Upper lobe of left lung (tissue), 6 donors: ENCODE measurements around the gene RAMP3. TPM values are rescaled to one million over a fixed set of nuclear protein-coding genes. Genes with fewer than 3 reads are reported as not detected.
"Not testable (repeated sequence)": the region's sequence is repeated elsewhere in the genome, so short reads cannot be mapped to it uniquely, and the experiment has no call there.

Experiments
- ATAC-seq, 2 donors: fragments of 200-7000 bp; cut with Tn5 transposase; one replicate each; pipeline ENCODE4 v1.9.1; 2022; ENCODE audit warnings: mild to moderate bottlenecking in 2 of 2, moderate library complexity in 2 of 2; ENCODE audit not compliant: low FRiP score in 2 of 2
- DNase-seq, 2 donors: peaks; one replicate each; pipeline ENCODE4 v3.0.0-alpha.2; 2019 to 2020
- H3K27ac ChIP-seq, 4 donors: fragments of 200-600 bp; sonication (generic); one replicate each; pipeline ENCODE4 v1.5.1; 2016 to 2019
- H3K27me3 ChIP-seq, 4 donors: fragments of 200-600 bp; sonication (generic); one replicate each; pipeline ENCODE4 v1.5.1; 2017 to 2019
- H3K36me3 ChIP-seq, 4 donors: fragments of 200-600 bp; sonication (generic); one replicate each; pipeline ENCODE4 v1.5.1; 2016 to 2019
- H3K4me1 ChIP-seq, 4 donors: fragments of 200-600 bp; sonication (generic); one replicate each; pipeline ENCODE4 v1.5.1; 2018 to 2019
- H3K4me3 ChIP-seq, 4 donors: fragments of 200-600 bp; sonication (generic); one replicate each; pipeline ENCODE4 v1.5.1; 2017 to 2019; ENCODE audit warnings: mild to moderate bottlenecking in 2 of 4, moderate library complexity in 1 of 4
- H3K9me3 ChIP-seq, 4 donors: fragments of 200-600 bp; sonication (generic); one replicate each; pipeline ENCODE4 v1.5.1; 2018 to 2019
- EP300 ChIP-seq, 4 donors: sonication (generic); formaldehyde crosslinking; IDR thresholded peaks; one replicate each; pipeline ENCODE4 v1.5.1; 2017; ENCODE audit warnings: antibody characterized with exemption in 4 of 4, control low read depth in 2 of 4
- POLR2A ChIP-seq, 4 donors: fragments of 450-650 bp; IDR thresholded peaks; one replicate each; pipeline ENCODE4 v1.5.1; 2016 to 2017; ENCODE audit warnings: antibody characterized with exemption in 4 of 4, mild to moderate bottlenecking in 2 of 4
- POLR2AphosphoS5 ChIP-seq, 2 donors: sonication (generic); formaldehyde crosslinking; IDR thresholded peaks; one replicate each; pipeline ENCODE4 v1.5.1; 2017; ENCODE audit warnings: antibody characterized with exemption in 2 of 2
- WGBS, 2 donors: methylation state at CpG; one replicate each; pipeline ENCODE4 v1.1.5; 2017 to 2018; 5-methylcytosine and 5-hydroxymethylcytosine counted together
- total RNA-seq, 6 donors: library from RNA; depleted of rRNA in 4 of 6; stranded (reverse); fragments of >200 nt in 4 of 6; gene quantifications; one replicate each; pipeline versions ENCODE4 v1.1.0 to v1.2.1, GENCODE V29; 2016 to 2021
- TF ChIP-seq, protein P1 (sequence below), 6 experiments: fragments of 450-650 bp in 4 of 6; fragments of 200-600 bp in 2 of 6; sonication (generic) in 2 of 6; IDR thresholded peaks; one replicate each; pipeline ENCODE4 v1.5.1; 2016 to 2019; ENCODE audit warnings: antibody characterized with exemption in 6 of 6
- donor health status: DM: no; HTN: no; CAD: no; lungs with moderate emphysema.
- donor health status: DM: no; HTN: yes; CAD: no; lungs with severe emphysema.

Gene RAMP3
- total RNA-seq, 6 donors from 2014 or later = 33.5 to 306 (median 88.1) TPM

DNA sequence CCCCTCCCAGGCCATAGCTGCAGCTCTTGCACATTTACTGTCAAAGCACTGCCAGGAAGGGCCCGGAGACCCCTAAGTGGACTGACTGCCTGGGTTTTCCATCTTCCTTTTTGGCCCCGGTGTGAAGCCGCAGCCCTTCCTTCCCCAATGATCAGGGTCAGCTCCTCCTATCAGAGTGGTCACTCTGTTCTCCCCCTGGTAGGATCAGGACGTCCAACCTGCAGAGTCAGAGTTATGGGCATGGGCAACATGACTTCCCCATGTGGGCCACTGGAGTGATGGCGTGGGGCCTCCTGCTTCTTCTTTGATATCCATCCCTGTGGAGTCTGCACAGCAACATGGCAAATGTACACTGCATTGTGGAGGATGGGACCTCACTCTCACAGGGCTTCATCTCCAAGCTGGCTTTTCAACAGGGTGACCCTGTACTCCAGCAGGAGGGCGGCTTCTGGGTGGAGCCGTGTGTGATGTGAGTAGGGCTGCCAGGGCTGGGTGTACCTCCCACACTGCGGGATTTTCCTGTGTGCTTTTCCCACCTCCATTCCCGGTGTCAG, 6.4 kb upstream of the RAMP3 start:
- no peaks in the 10 kb centered on the region for H3K9me3 ChIP-seq
- H3K4me3 ChIP-seq = no peak overlapping the region
- WGBS, 2 donors = 71 to 78% methylated on average over 8 to 9 of the region's 9 CpGs
- no peak for TF ChIP-seq EP300 (IDR thresholded peaks at IDR 0.05)
- TF ChIP-seq, protein P1, sequence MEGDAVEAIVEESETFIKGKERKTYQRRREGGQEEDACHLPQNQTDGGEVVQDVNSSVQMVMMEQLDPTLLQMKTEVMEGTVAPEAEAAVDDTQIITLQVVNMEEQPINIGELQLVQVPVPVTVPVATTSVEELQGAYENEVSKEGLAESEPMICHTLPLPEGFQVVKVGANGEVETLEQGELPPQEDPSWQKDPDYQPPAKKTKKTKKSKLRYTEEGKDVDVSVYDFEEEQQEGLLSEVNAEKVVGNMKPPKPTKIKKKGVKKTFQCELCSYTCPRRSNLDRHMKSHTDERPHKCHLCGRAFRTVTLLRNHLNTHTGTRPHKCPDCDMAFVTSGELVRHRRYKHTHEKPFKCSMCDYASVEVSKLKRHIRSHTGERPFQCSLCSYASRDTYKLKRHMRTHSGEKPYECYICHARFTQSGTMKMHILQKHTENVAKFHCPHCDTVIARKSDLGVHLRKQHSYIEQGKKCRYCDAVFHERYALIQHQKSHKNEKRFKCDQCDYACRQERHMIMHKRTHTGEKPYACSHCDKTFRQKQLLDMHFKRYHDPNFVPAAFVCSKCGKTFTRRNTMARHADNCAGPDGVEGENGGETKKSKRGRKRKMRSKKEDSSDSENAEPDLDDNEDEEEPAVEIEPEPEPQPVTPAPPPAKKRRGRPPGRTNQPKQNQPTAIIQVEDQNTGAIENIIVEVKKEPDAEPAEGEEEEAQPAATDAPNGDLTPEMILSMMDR (IDR thresholded peaks at IDR 0.05) = no peak
- TF ChIP-seq POLR2AphosphoS5 (IDR thresholded peaks at IDR 0.05) = no peak
- TF ChIP-seq POLR2A (IDR thresholded peaks at IDR 0.05) = no peak
- H3K27ac ChIP-seq = no peak overlapping the region
- H3K27me3 ChIP-seq = no peaks in the 10 kb centered on the region
- no peaks in the 10 kb centered on the region for H3K36me3 ChIP-seq
- H3K4me1 ChIP-seq = peaks cover 0 to 4% (median 2%) of the 10 kb centered on the region in 4 donors
- ATAC-seq (no peak), DNase-seq (no peak)

- DNase-seq = no peak
- Histone ChIP-seq H3K27ac (no peak overlapping the region), H3K36me3 (no peaks in the 10 kb centered on the region), H3K4me1 (peaks cover 0 to 4% (median 2%) of the 10 kb centered on the region in 4 donors), H3K27me3 (no peaks in the 10 kb centered on the region), H3K4me3 (no peak overlapping the region), H3K9me3 (no peaks in the 10 kb centered on the region)
- WGBS, 2 donors = 66 to 96% methylated on average over 3 of the region's 3 CpGs
- ATAC-seq = no peak
- no peak for TF ChIP-seq EP300 (IDR thresholded peaks at IDR 0.05)
- TF ChIP-seq POLR2AphosphoS5 (IDR thresholded peaks at IDR 0.05) = no peak
- TF ChIP-seq, protein P1 (IDR thresholded peaks at IDR 0.05) = no peak
- TF ChIP-seq POLR2A (IDR thresholded peaks at IDR 0.05) = no peak
These were observed 5.6 kb upstream of the RAMP3 start for GRCh38 chr7:45151967-45152366.

GRCh38 chr7:45153233-45153632, 4.4 kb upstream of the RAMP3 start:
- TF ChIP-seq EP300 (IDR thresholded peaks at IDR 0.05) = no peak
- TF ChIP-seq POLR2AphosphoS5 (IDR thresholded peaks at IDR 0.05) = no peak
- TF ChIP-seq POLR2A (IDR thresholded peaks at IDR 0.05) = no peak
- TF ChIP-seq, protein P1 (IDR thresholded peaks at IDR 0.05) = no peak
- Histone ChIP-seq H3K9me3 (no peaks in the 10 kb centered on the region), H3K27ac (no peak overlapping the region), H3K4me3 (no peak overlapping the region), H3K27me3 (peaks cover 0 to 8% (median 3%) of the 10 kb centered on the region in 4 donors), H3K36me3 (no peaks in the 10 kb centered on the region), H3K4me1 (peaks cover 0 to 13% (median 7%) of the 10 kb centered on the region in 4 donors)
- WGBS, 2 donors = 46 to 57% methylated on average over 2 to 3 of the region's 3 CpGs
- ATAC-seq = no peak
- DNase-seq = no peak

- H3K36me3 ChIP-seq, ATAC-seq, DNase-seq, H3K27ac ChIP-seq, H3K4me3 ChIP-seq, H3K27me3 ChIP-seq, H3K9me3 ChIP-seq: not testable (repeated sequence)
- peaks cover 0 to 13% (median 7%) of the 10 kb centered on the region in 4 donors for H3K4me1 ChIP-seq
- WGBS, 2 donors = 82 to 94% methylated on average over 8 of the region's 8 CpGs
These were observed 3.7 kb upstream of the RAMP3 start for GRCh38 chr7:45153861-45154260.

DNA sequence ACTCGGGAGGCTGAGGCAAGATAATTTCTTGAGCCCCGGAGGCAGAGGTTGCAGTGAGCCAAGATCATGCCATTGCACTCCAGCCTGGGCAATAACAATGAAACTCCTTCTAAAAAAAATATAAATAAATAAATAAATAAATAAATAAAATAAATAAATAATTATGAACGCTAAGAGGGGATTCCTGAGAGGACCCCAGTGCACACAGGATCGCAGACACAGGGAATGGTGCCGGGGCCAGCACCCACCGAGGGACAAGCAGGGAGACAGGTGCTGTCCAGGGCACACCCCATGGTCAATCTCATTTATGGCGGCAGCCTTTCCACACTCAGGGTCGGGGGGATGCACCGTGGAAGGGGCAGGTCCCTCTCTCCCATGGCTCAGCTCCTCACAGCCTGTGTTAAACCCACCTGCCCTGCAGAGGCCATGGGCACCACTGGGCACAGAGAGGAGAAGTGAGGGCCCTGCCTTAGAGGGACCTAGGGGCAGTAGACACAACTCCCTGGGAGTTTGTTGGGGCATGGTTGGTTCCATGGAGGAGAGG, 2.2 kb upstream of the RAMP3 start:
- ATAC-seq = no peak
- DNase-seq = no peak
- WGBS, 2 donors = 95 to 96% methylated on average over 9 of the region's 9 CpGs

More for the DNA sequence above, 2.2 kb upstream of the RAMP3 start:
- peaks cover 0 to 13% (median 7%) of the 10 kb centered on the region in 4 donors for H3K4me1 ChIP-seq
- TF ChIP-seq POLR2AphosphoS5 (IDR thresholded peaks at IDR 0.05) (no peak), POLR2A (IDR thresholded peaks at IDR 0.05) (no peak), EP300 (IDR thresholded peaks at IDR 0.05) (no peak)
- TF ChIP-seq, protein P1 (IDR thresholded peaks at IDR 0.05) = no peak
- no peak overlapping the region for H3K4me3 ChIP-seq
- no peaks in the 10 kb centered on the region for H3K9me3 ChIP-seq
- H3K27ac ChIP-seq = peak overlapping the region in 2 of 4 donors; percentile 10 to 49
- H3K36me3 ChIP-seq = no peaks in the 10 kb centered on the region
- H3K27me3 ChIP-seq = peaks cover 0 to 8% (median 3%) of the 10 kb centered on the region in 4 donors
